B cell (primary cell): ENCODE results near the gene KLF16.

Experiments
- EZH2 ChIP-seq: IDR thresholded peaks from 2 replicates; pipeline ENCODE4 v1.6.1; 2012; ENCODE audit warnings: borderline replicate concordance, low read depth, mild to moderate bottlenecking, moderate library complexity, low read length; ENCODE audit not compliant: insufficient read depth, poor library complexity, severe bottlenecking
- TF ChIP-seq, protein P1 (sequence below): fragments of 200-600 bp; IDR thresholded peaks from one replicate; pipeline ENCODE4 v1.8.0; 2022; ENCODE audit warnings: antibody characterized with exemption, mild to moderate bottlenecking

GRCh38 chr19:1808395-1808731, 55.0 kb downstream of the KLF16 start:
- TF ChIP-seq, protein P1, sequence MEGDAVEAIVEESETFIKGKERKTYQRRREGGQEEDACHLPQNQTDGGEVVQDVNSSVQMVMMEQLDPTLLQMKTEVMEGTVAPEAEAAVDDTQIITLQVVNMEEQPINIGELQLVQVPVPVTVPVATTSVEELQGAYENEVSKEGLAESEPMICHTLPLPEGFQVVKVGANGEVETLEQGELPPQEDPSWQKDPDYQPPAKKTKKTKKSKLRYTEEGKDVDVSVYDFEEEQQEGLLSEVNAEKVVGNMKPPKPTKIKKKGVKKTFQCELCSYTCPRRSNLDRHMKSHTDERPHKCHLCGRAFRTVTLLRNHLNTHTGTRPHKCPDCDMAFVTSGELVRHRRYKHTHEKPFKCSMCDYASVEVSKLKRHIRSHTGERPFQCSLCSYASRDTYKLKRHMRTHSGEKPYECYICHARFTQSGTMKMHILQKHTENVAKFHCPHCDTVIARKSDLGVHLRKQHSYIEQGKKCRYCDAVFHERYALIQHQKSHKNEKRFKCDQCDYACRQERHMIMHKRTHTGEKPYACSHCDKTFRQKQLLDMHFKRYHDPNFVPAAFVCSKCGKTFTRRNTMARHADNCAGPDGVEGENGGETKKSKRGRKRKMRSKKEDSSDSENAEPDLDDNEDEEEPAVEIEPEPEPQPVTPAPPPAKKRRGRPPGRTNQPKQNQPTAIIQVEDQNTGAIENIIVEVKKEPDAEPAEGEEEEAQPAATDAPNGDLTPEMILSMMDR: no peak
- no peak for TF ChIP-seq EZH2
